Activated CD8-positive, alpha-beta memory T cell treated with anti-CD3 and anti-CD28 coated beads, Interleukin-2, amount 10 ng/mL, durations not matched to agents 7 days and 5 days (primary cell): ENCODE data around the gene OMA1. TPM values are rescaled to one million over a fixed set of nuclear protein-coding genes. Genes with fewer than 3 reads are reported as not detected.
"Not testable (repeated sequence)": the region's sequence is repeated elsewhere in the genome, so short reads cannot be mapped to it uniquely, and the experiment has no call there.

ENCODE experiments used
- ATAC-seq: fragments of 150-1000 bp; cut with Tn5 transposase; one replicate; pipeline ENCODE4 v1.10.0; 2021; ENCODE audit warnings: moderate library complexity
- CTCF ChIA-PET: fragments of 350-600 bp; sonication (Branson Sonifier 250); formaldehyde crosslinking; loops from one replicate; lab custom pipeline; 2021; ENCODE audit warnings: antibody characterized with exemption; lab: Charles Lee
- DNase-seq: peaks from one replicate; pipeline ENCODE4 v3.0.0-alpha.2; 2020
- H3K27ac Mint-ChIP-seq: one replicate; pipeline ENCODE4 v1.8.0; 2021; ENCODE audit warnings: mild to moderate bottlenecking, mixed read lengths
- H3K27me3 Mint-ChIP-seq: one replicate; pipeline ENCODE4 v1.8.0; 2021; ENCODE audit warnings: mixed read lengths
- H3K36me3 Mint-ChIP-seq: one replicate; pipeline ENCODE4 v1.8.0; 2021; ENCODE audit warnings: mild to moderate bottlenecking, mixed read lengths
- H3K4me1 Mint-ChIP-seq: one replicate; pipeline ENCODE4 v1.8.0; 2021; ENCODE audit warnings: mixed read lengths
- H3K4me3 Mint-ChIP-seq: one replicate; pipeline ENCODE4 v1.8.0; 2021; ENCODE audit warnings: mild to moderate bottlenecking, moderate library complexity, mixed read lengths
- H3K9me3 Mint-ChIP-seq: one replicate; pipeline ENCODE4 v1.8.0; 2022; ENCODE audit warnings: low read depth, mixed read lengths
- total RNA-seq, 2 experiments: library from RNA; stranded (reverse); gene quantifications; one replicate each; pipeline ENCODE4 v1.2.3, GENCODE V29; 2021

OMA1 gene
- total RNA-seq, 2 experiments from 2014 or later: 24.9 to 26.0 TPM

DNA sequence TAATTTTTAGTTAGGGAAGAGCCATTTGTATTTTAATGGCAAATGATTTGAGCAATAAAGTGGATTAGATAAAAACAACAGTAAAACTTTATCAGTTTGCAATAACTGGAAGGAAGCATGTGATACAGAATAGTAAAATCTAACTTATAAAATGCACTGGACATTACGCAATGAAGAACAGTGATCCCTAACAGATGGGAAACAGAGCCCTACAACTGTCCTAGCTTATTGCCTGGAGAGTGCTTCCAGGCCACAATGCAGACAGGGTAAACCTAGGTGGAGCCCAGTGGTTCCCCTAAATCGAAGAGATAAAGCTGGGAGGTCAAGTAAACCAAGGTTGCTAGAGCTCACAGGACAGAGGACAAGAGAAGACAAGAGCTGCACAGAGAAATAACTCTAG lies 7.0 kb downstream of the OMA1 start:
- no peaks in the 10 kb centered on the region for H3K27me3 Mint-ChIP-seq
- H3K4me1 Mint-ChIP-seq: peaks cover 3% of the 10 kb centered on the region
- H3K36me3 Mint-ChIP-seq: no peaks in the 10 kb centered on the region
- no peak overlapping the region for H3K4me3 Mint-ChIP-seq
- ATAC-seq (no peak), DNase-seq (no peak)
- H3K27ac Mint-ChIP-seq: no peak overlapping the region
- H3K9me3 Mint-ChIP-seq: no peaks in the 10 kb centered on the region
- CTCF ChIA-PET: interaction anchor here (1.4 kb wide), 1 partner anchor 33 kb away, joined by 7 read pairs; no protein-coding TSS in a partner anchor

DNA sequence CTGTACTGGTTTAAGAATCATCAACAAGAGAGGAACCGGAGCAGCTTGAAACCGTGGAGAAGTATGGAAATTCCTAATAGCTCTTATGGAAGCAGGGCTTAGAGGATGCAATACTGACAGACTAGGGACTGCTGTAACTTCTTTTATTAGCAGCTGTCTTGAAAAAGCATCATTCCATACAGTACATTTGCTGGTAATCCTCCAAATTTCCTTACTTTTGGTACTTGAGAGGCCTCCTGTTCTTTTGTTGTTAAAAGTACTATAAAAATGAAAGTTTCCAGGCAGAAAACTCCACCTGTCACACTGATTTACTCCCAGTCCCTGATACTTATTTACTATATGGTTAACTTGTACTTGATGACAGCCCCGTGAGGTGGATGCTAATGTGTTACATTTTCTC lies 7.7 kb downstream of the OMA1 start:
- Mint-ChIP-seq H3K4me3 (no peak overlapping the region), H3K9me3 (no peaks in the 10 kb centered on the region), H3K27ac (no peak overlapping the region), H3K4me1 (peaks cover 3% of the 10 kb centered on the region), H3K27me3 (no peaks in the 10 kb centered on the region), H3K36me3 (no peaks in the 10 kb centered on the region)
- no peak for ATAC-seq
- CTCF ChIA-PET: interaction anchor here (1.0 kb wide), 1 partner anchor 12 kb away, joined by 3 read pairs; no protein-coding TSS in a partner anchor
- no peak for DNase-seq

DNA sequence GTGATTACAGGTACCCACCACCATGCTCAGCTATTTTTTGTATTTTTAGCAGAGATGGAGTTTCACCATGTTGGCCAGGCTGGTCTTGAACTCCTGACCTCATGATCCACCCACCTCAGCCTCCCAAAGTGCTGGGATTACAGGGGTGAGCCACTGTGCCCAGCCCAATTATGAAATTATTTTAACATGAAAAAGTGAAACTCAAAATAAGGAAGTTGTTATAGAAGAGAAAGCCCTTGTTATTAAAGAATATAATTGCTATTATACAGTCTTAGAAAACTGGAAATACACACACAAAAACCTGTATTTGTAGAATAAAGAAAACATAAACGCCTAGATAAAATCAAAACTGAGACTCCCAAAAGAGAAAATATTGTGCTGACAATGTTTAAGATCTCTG lies 14.7 kb downstream of the OMA1 start:
- H3K4me1 Mint-ChIP-seq, H3K27me3 Mint-ChIP-seq, CTCF ChIA-PET, DNase-seq, H3K27ac Mint-ChIP-seq, H3K36me3 Mint-ChIP-seq, H3K4me3 Mint-ChIP-seq, ATAC-seq, H3K9me3 Mint-ChIP-seq: not testable (repeated sequence)

DNA sequence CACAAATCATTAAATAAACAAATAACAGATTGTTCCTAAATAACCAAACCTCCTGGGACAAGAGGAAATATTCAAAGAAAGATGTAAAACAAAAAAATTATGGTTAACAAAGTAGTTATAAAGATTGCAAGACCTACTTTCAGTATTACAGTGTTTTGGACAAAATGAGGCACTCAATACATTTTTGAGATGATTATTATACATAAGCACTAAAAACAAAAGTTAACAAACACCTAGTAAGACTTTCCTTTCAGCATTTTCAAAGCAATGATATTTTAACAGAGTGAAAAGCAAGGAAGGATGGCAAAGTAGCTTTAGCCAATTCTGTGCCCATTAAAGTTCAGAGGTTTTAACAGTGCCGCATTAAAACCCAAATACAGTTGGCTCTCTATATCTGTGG lies 17.2 kb downstream of the OMA1 start:
- no peaks in the 10 kb centered on the region for H3K27me3 Mint-ChIP-seq
- CTCF ChIA-PET: interaction anchor here (1.0 to 1.4 kb wide), 2 partner anchors 14 kb away, joined by 3 to 4 read pairs; no protein-coding TSS in a partner anchor
- ATAC-seq: no peak
- peaks cover 13% of the 10 kb centered on the region for H3K4me1 Mint-ChIP-seq
- H3K27ac Mint-ChIP-seq: no peak overlapping the region
- peaks cover 12% of the 10 kb centered on the region for H3K36me3 Mint-ChIP-seq
- no peaks in the 10 kb centered on the region for H3K9me3 Mint-ChIP-seq
- DNase-seq: no peak
- no peak overlapping the region for H3K4me3 Mint-ChIP-seq

DNA sequence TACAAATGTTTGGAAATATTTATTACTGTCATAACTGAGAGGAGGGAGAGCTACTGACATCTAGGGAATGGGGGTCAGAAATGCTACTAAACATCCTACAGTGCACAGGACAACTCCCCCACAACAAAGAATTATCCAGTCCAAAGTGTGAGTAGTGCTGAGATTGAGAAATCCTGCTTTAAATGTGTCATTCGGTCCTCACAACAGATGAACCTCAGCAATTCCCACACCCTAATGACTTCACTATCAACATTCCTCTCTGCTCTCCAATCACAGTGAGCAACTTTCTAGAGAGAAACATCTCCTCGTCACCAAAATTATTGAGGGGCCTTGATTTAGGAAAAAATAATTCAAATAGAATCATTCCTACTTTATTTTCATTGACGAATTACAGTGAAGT lies 18.0 kb downstream of the OMA1 start:
- Mint-ChIP-seq H3K9me3 (no peaks in the 10 kb centered on the region), H3K4me1 (peaks cover 17% of the 10 kb centered on the region), H3K4me3 (no peak overlapping the region), H3K27ac (no peak overlapping the region), H3K27me3 (no peaks in the 10 kb centered on the region), H3K36me3 (peaks cover 16% of the 10 kb centered on the region)
- CTCF ChIA-PET: interaction anchor here (2.3 to 2.6 kb wide), 2 partner anchors 12 to 19 kb away, joined by 9 to 12 read pairs; partner anchors contain the start of gene OMA1
- ATAC-seq: no peak
- no peak for DNase-seq

DNA sequence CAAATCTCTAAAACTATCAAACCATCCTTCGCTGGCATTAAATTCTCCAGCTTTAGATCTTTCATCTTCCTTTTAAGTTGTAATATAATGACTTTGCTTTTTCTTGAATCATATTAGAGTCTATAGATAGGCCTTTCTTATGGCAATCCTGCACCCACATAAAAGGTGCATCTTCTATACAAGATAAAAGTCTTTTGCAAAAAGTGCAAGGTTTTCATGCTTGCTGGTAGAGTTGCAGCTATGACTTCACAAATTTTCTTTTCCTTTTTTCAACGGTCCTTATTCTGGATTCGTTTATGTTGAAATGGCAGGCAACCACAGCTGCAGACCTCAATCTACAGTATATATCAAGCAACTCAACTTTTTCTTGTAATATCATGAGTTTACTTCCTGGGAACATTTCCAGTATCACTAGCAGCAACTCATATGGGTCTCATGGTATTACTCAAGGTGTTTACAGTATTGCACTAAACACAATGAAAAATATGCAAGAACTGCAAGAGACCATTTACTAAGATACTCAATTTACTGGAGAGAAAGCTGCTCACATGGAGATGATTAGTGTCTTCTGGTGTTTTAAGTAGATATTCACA lies 22.1 kb downstream of the OMA1 start:
- ATAC-seq: peak; percentile 67
- no peaks in the 10 kb centered on the region for H3K27me3 Mint-ChIP-seq
- no peaks in the 10 kb centered on the region for H3K9me3 Mint-ChIP-seq
- CTCF ChIA-PET: interaction anchor here (0.8 to 2.0 kb wide), 2 partner anchors 9 to 22 kb away, joined by 3 to 11 read pairs; partner anchors contain the start of gene OMA1
- H3K4me1 Mint-ChIP-seq: peaks cover 17% of the 10 kb centered on the region
- H3K4me3 Mint-ChIP-seq: no peak overlapping the region
- DNase-seq: peak; percentile 47
- peaks cover 29% of the 10 kb centered on the region for H3K36me3 Mint-ChIP-seq
- H3K27ac Mint-ChIP-seq: peak overlapping the region; percentile 47

DNA sequence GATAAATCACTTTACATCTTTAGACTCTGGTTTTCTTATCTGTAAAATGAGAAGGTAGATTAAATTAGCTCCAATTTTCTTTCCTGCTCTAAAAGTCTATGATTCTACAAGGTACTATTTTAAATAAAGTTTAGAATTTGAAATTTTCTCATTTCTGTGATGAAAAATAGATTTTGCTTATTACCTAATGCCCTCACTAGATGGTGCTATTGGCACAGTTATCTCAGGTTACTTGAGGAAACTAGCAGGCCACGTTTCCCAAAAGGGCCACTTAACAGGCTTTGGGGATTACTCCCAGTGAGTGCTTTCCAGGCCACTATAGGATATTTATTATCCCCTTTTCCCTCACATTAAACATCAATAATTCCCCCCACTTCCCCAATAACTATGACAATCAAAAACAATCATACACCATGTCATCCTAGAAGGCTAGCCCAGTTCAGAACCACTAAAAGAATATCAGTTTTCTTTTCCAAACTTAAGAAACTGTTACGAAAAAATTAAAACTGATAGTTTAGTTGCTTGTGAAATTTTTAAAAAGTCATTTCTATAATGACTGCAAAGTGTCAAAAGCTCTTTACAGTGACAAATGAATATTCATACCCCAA lies 30.6 kb downstream of the OMA1 start:
- no peaks in the 10 kb centered on the region for H3K27me3 Mint-ChIP-seq
- peaks cover 12% of the 10 kb centered on the region for H3K4me1 Mint-ChIP-seq
- H3K27ac Mint-ChIP-seq: no peak overlapping the region
- peak; percentile 33 for ATAC-seq
- H3K36me3 Mint-ChIP-seq: peaks cover 28% of the 10 kb centered on the region
- CTCF ChIA-PET: interaction anchor here (0.8 to 6.2 kb wide), 24 partner anchors 9 to 1431 kb away, joined by 3 to 55 read pairs (median 4); partner anchors contain the start of gene OMA1
- no peak for DNase-seq
- H3K4me3 Mint-ChIP-seq: no peak overlapping the region
- no peaks in the 10 kb centered on the region for H3K9me3 Mint-ChIP-seq

DNA sequence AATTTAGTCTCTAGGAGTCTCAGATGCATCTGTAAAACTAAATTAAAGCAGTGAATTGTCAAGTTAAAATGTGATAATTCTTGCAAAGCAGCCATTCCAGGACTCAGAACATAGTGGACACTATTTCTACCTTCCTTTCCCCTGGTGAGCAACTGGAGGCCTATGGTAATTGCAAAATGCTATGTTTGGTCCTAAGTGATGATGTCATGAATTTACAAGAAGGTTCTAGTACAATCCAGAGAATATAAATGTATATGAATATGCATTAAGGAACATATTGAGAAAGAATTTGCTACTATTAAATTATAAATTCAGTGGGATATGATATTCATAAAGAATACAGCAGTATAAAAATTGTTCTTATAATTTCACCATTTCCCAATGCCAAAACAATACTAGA lies 32.6 kb downstream of the OMA1 start:
- peaks cover 12% of the 10 kb centered on the region for H3K4me1 Mint-ChIP-seq
- H3K9me3 Mint-ChIP-seq: no peaks in the 10 kb centered on the region
- peaks cover 31% of the 10 kb centered on the region for H3K36me3 Mint-ChIP-seq
- no peak for DNase-seq
- no peak for ATAC-seq
- H3K4me3 Mint-ChIP-seq: no peak overlapping the region
- CTCF ChIA-PET: interaction anchor here (4.4 to 6.2 kb wide), 2 partner anchors 33 to 138 kb away, joined by 48 to 55 read pairs; partner anchors contain the start of gene OMA1
- H3K27ac Mint-ChIP-seq: no peak overlapping the region
- no peaks in the 10 kb centered on the region for H3K27me3 Mint-ChIP-seq

DNA sequence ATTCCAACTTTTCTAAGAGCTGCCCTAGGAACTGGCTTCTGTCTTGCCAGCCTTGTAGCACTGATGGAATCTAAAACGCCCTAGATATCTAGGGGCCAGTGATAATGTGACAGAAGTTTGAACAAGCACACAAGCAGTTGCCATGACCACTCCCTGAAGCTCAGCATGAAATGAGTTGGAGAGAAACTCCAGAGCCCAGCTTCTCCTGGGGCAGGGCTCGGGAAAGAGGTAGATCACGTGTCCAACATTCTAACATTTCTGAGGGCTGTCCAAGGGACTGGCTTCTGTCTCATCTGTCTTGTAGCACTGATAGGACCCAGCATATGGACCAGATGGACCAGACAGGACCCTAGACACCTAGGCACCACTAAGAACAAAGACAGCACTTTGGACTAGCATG lies 37.9 kb downstream of the OMA1 start:
- Mint-ChIP-seq H3K4me3 (no peak overlapping the region), H3K4me1 (no peaks in the 10 kb centered on the region), H3K27ac (no peak overlapping the region), H3K9me3 (no peaks in the 10 kb centered on the region), H3K36me3 (peaks cover 38% of the 10 kb centered on the region), H3K27me3 (no peaks in the 10 kb centered on the region)
- no peak for DNase-seq
- no peak for ATAC-seq
- CTCF ChIA-PET: interaction anchor here (1.0 kb wide), 1 partner anchor 144 kb away, joined by 3 read pairs; no protein-coding TSS in a partner anchor

DNA sequence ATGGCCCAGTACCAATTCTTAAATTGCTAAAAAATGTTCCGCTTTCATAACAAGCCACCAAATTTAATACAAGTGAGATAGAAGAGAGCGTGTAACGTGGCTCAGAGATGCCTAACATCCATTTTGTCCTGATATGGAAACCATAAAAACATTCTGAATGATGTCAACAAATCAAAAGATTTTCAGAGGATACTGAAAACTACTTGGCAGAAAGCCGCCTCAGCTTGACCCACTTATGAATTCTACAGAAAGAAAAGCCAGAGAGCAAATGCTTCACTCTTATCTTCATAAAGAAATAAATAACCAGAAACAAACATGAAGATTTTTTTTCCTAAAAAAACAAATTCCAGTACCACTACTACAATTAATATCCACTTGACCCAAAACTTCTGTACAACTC lies 41.2 kb downstream of the OMA1 start:
- H3K27ac Mint-ChIP-seq: no peak overlapping the region
- no peaks in the 10 kb centered on the region for H3K9me3 Mint-ChIP-seq
- H3K36me3 Mint-ChIP-seq: peaks cover 20% of the 10 kb centered on the region
- CTCF ChIA-PET: interaction anchor here (0.8 kb wide), 1 partner anchor 147 kb away, joined by 3 read pairs; no protein-coding TSS in a partner anchor
- no peak overlapping the region for H3K4me3 Mint-ChIP-seq
- H3K27me3 Mint-ChIP-seq: no peaks in the 10 kb centered on the region
- DNase-seq: no peak
- ATAC-seq: no peak
- no peaks in the 10 kb centered on the region for H3K4me1 Mint-ChIP-seq

DNA sequence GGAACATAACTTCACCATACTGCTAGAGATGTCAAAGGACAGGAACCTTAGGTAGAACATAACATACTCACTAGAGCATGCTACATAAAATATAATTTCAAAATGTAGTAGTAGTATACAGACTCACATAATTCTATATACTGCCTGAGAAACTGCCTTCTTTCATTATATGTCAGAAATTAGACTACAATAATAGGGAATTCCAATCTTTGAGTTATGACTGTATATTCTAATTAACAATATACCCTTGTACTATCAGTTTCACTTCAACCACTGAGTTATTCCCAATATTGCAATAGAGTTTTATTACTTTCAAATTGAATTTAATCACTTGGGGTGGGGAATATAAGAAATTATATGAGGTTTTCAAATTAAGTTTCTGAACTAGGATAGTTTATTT lies 44.0 kb downstream of the OMA1 start:
- no peak for ATAC-seq
- no peak for DNase-seq
- CTCF ChIA-PET: no interaction called here
- H3K9me3 Mint-ChIP-seq: no peaks in the 10 kb centered on the region
- H3K4me1 Mint-ChIP-seq: no peaks in the 10 kb centered on the region
- peaks cover 8% of the 10 kb centered on the region for H3K36me3 Mint-ChIP-seq
- no peaks in the 10 kb centered on the region for H3K27me3 Mint-ChIP-seq
- no peak overlapping the region for H3K4me3 Mint-ChIP-seq
- no peak overlapping the region for H3K27ac Mint-ChIP-seq

DNA sequence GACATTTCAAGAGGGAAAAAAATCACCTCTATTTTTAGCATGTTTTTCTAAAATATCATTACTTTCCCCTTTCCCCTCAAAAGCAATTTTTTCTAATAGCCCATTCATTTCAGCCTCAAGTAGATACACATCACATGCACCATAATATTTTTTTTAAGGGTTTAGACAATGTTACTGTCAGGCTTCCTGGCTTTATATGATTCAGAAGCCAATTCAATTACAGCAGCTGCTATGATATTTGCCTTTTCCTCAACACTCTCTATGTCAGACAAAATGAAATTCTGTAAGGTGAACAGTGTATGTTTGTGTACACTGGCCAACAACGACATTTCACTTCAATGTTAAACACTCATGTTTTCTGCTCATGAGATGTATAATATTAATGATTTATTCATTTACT lies 46.5 kb downstream of the OMA1 start:
- Mint-ChIP-seq H3K27me3 (no peaks in the 10 kb centered on the region), H3K4me3 (no peak overlapping the region), H3K4me1 (no peaks in the 10 kb centered on the region), H3K27ac (no peak overlapping the region), H3K36me3 (peaks cover 12% of the 10 kb centered on the region), H3K9me3 (no peaks in the 10 kb centered on the region)
- no peak for ATAC-seq
- no peak for DNase-seq
- CTCF ChIA-PET: interaction anchor here (1.0 kb wide), 1 partner anchor 1668 kb away, joined by 3 read pairs; no protein-coding TSS in a partner anchor

DNA sequence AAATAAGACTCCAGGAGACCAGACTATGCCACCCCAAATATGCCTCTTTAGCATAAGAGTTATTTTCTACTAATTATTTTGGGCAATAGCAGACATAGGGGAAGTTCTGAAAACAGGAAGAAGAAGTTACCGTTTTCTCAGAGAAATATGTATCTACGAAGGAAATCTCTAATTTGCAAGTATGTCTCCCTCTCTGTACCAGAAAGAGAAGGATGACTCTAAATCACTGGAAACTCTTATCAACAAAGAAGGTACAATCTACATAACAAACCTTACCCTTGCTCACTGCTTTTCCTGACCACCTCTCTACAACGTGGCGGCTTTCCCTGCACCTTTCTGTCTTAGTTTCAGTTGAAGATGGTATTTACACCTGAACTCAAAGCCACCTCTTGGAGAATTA lies 49.0 kb downstream of the OMA1 start:
- ATAC-seq: no peak
- Mint-ChIP-seq H3K36me3 (peaks cover 10% of the 10 kb centered on the region), H3K27me3 (no peaks in the 10 kb centered on the region), H3K4me1 (no peaks in the 10 kb centered on the region), H3K4me3 (no peak overlapping the region), H3K9me3 (no peaks in the 10 kb centered on the region), H3K27ac (no peak overlapping the region)
- DNase-seq: no peak
- CTCF ChIA-PET: no interaction called here

DNA sequence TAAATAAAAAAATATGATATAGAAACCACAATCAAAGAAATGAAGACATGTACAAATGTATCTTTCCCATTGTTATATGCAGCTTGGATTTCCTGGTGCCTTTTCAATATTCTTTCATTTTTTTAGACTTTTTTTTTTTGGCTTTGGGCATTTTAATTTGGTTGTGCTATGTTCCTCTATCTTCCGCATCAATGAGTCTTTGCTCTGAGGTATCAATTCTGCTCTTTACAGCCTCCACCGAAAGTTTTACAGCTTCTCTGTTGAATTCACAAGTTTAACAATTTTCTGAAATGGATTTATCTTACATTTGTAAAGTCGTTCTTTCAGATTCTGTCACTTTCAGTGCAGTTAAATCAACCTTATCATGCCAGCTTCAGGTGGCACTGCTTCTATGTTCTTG lies 50.5 kb downstream of the OMA1 start:
- ATAC-seq (no peak), DNase-seq (no peak)
- H3K27ac Mint-ChIP-seq: no peak overlapping the region
- no peak overlapping the region for H3K4me3 Mint-ChIP-seq
- no peaks in the 10 kb centered on the region for H3K9me3 Mint-ChIP-seq
- H3K27me3 Mint-ChIP-seq: no peaks in the 10 kb centered on the region
- H3K4me1 Mint-ChIP-seq: peaks cover 2% of the 10 kb centered on the region
- CTCF ChIA-PET: no interaction called here
- H3K36me3 Mint-ChIP-seq: peaks cover 19% of the 10 kb centered on the region
